ENCODE data around the gene KLK8.

The KLK8 gene

DNA sequence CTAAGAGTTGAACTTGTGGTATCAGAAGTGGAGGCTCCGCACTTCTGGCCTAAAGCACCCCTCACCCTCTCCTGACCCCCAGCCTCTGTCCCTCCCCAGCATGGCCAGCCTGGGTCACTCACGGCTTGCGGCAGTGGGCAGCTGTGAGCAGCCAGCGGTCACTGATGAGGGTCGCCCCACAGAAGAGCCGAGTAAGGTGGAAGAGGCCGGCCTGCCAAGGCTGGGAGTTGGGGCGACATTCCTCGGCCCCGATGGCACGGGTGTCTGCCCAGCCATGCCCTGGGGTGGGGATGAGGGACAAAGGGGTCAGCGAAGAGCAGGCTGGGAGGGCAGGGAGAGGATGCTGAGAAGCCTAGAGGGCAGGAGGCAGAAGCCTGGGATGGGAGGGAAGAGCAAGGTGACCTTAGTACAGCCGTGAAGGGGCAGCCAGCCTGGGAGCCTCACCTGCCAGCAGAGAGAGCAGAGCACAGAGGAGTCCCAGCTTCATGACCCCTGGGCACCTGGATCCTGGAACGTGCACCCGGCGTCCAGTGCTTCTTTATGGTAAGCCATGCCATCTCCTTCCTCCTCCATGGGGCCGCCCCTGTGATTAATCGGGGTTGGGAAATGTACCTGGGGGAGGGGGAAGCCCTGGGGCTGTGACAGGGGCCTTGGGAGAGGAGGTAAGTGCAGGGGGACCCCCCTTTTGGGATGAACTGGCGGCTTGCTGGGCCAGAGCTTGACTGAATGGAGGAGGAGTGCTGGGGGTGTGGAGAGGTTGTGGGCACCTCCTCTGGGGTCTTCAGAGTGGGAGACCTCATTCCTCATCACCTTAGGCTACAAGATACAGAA lies 7.9 kb upstream of the KLK8 start:
- H3K36me3 ChIP-seq (replicated peaks) = no peaks in the 10 kb centered on the region
- H3K27me3 ChIP-seq (replicated peaks) = no peaks in the 10 kb centered on the region
- no peak for DNase-seq
- H3K4me3 ChIP-seq (ENCODE audit: low read depth, low read length) = no peak overlapping the region
- TF ChIP-seq, protein P1, sequence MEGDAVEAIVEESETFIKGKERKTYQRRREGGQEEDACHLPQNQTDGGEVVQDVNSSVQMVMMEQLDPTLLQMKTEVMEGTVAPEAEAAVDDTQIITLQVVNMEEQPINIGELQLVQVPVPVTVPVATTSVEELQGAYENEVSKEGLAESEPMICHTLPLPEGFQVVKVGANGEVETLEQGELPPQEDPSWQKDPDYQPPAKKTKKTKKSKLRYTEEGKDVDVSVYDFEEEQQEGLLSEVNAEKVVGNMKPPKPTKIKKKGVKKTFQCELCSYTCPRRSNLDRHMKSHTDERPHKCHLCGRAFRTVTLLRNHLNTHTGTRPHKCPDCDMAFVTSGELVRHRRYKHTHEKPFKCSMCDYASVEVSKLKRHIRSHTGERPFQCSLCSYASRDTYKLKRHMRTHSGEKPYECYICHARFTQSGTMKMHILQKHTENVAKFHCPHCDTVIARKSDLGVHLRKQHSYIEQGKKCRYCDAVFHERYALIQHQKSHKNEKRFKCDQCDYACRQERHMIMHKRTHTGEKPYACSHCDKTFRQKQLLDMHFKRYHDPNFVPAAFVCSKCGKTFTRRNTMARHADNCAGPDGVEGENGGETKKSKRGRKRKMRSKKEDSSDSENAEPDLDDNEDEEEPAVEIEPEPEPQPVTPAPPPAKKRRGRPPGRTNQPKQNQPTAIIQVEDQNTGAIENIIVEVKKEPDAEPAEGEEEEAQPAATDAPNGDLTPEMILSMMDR (IDR thresholded peaks at IDR 0.05; ENCODE audit: low read depth, low read length, missing control alignments) = no peak
- H3K27ac ChIP-seq = no peak overlapping the region
- in situ Hi-C loops (cut with HindIII; ENCODE audit: low pct_ligation_motif_present, low sequenced_read_pairs) = no loop called here

DNA sequence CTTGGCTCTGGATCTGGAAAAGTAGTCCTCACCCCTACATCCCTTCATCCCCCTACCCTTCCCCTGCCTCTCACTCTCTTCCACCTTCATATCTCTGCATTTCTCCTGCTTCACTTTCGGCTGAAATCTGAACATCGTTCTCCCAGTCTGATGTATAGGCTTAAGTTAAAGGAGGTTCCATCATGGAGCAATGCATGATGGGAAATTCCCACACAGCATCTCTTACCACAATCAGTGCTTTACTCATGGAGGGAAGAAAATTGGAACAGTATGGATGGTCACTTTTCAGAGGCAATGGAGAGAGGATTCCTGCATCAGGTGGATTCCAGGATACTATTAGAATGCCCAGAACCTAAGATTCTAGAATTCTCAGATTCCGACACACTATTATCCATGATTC lies 6.1 kb upstream of the KLK8 start:
- TF ChIP-seq, protein P1 (IDR thresholded peaks at IDR 0.05; ENCODE audit: low read depth, low read length, missing control alignments) = no peak
- no peak overlapping the region for H3K4me3 ChIP-seq (ENCODE audit: low read depth, low read length)
- in situ Hi-C loops (cut with HindIII; ENCODE audit: low pct_ligation_motif_present, low sequenced_read_pairs) = no loop called here
- H3K36me3 ChIP-seq (replicated peaks) = no peaks in the 10 kb centered on the region
- H3K27ac ChIP-seq = no peak overlapping the region
- no peaks in the 10 kb centered on the region for H3K27me3 ChIP-seq (replicated peaks)
- DNase-seq = no peak

DNA sequence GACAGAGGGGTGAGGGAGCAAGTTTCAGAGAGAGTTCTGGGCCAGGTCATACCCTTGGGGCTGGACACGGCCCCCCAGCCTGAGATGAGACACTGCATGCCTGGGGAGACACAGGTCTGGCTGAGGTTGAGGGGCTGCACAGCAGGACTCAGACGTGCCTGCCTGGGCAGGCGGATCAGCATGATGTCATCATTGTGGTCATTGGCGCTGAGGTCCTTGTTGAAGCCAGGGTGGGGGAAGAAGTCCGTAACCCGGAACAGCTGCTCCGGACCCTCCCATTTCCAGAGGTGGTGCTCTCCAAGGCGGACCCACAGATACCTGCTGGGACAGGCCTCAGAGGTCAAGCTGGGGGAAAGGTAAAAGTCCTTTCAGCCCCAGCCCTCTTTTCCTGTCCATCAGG lies 5.0 kb upstream of the KLK8 start:
- Histone ChIP-seq H3K4me3 (ENCODE audit: low read depth, low read length) (no peak overlapping the region), H3K27ac (no peak overlapping the region), H3K27me3 (replicated peaks) (no peaks in the 10 kb centered on the region), H3K36me3 (replicated peaks) (no peaks in the 10 kb centered on the region)
- in situ Hi-C loops (cut with HindIII; ENCODE audit: low pct_ligation_motif_present, low sequenced_read_pairs) = no loop called here
- TF ChIP-seq, protein P1 (IDR thresholded peaks at IDR 0.05; ENCODE audit: low read depth, low read length, missing control alignments) = no peak
- DNase-seq = no peak

DNA sequence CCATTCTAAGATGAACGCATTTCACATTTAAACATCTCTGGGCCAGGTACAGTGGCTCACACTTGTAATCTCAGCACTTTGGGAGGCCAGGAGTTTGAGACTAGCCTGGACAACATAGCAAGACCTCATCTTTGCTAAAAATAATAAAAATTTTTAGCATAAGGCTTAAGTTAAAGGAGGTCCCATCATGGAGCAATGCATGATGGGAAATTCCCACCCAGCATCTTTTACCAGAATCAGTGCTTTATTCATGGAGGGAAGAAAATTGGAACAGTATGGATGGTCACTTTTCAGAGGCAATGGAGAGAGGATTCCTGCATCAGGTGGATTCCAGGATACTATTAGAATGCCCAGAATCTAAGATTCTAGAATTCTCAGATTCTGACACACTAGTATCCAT lies 3.8 kb upstream of the KLK8 start:
- TF ChIP-seq, protein P1 (IDR thresholded peaks at IDR 0.05; ENCODE audit: low read depth, low read length, missing control alignments) = no peak
- H3K27ac ChIP-seq = no peak overlapping the region
- H3K4me3 ChIP-seq (ENCODE audit: low read depth, low read length) = no peak overlapping the region
- no peaks in the 10 kb centered on the region for H3K27me3 ChIP-seq (replicated peaks)
- DNase-seq = no peak
- in situ Hi-C loops (cut with HindIII; ENCODE audit: low pct_ligation_motif_present, low sequenced_read_pairs) = no loop called here
- no peaks in the 10 kb centered on the region for H3K36me3 ChIP-seq (replicated peaks)

DNA sequence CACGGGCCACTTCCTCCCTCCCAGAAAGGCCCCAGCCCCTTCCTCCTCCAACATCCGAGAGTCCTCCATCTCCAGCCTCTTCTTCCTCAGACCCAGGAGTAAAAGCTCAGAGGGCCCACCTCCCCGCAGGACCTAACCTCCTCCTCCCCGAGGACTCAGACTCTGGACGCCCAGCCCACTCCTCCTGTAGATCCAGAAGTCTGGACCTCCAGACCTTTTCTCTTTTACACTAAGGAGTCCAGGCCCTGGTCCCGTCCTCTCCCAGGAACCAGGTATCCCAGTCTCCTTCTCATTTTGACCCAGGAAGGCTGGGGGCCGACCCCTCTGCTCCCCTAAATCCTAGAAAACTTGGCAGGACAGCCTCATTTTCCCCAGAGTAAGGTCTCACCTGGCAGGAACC lies 1.9 kb upstream of the KLK8 start:
- no peaks in the 10 kb centered on the region for H3K27me3 ChIP-seq (replicated peaks)
- no peak overlapping the region for H3K4me3 ChIP-seq (ENCODE audit: low read depth, low read length)
- DNase-seq = no peak
- H3K36me3 ChIP-seq (replicated peaks) = no peaks in the 10 kb centered on the region
- in situ Hi-C loops (cut with HindIII; ENCODE audit: low pct_ligation_motif_present, low sequenced_read_pairs) = no loop called here
- TF ChIP-seq, protein P1 (IDR thresholded peaks at IDR 0.05; ENCODE audit: low read depth, low read length, missing control alignments) = no peak
- H3K27ac ChIP-seq = no peak overlapping the region
